ENCODE data around the gene CASS4.

Gene CASS4

GRCh38 chr20:56453352-56453751, 41.3 kb downstream of the CASS4 start:
- H3K4me3 ChIP-seq (ENCODE audit: low read length) = no peak overlapping the region
- TF ChIP-seq CTCF (conservative IDR thresholded peaks at IDR 0.05; ENCODE audit: low read length) = no peak
- DNase-seq (ENCODE audit: low read depth) = no peak

GRCh38 chr20:56454754-56455153, 42.7 kb downstream of the CASS4 start:
- no peak for TF ChIP-seq CTCF (conservative IDR thresholded peaks at IDR 0.05; ENCODE audit: low read length)

GRCh38 chr20:56458206-56458821, 46.3 kb downstream of the CASS4 start:
- H3K4me3 ChIP-seq (ENCODE audit: low read length) = no peak overlapping the region
- TF ChIP-seq CTCF (conservative IDR thresholded peaks at IDR 0.05; ENCODE audit: low read length) = no peak
- no peak for DNase-seq (ENCODE audit: low read depth)

More at GRCh38 chr20:56454754-56455153, 42.7 kb downstream of the CASS4 start:
- no peak for DNase-seq (ENCODE audit: low read depth)
- H3K4me3 ChIP-seq (ENCODE audit: low read length) = no peak overlapping the region

- DNase-seq (ENCODE audit: low read depth) = no peak
- H3K4me3 ChIP-seq (ENCODE audit: low read length) = no peak overlapping the region
- TF ChIP-seq CTCF (conservative IDR thresholded peaks at IDR 0.05; ENCODE audit: low read length) = no peak
Measured at GRCh38 chr20:56460459-56460858, 48.4 kb downstream of the CASS4 start.

- TF ChIP-seq CTCF (conservative IDR thresholded peaks at IDR 0.05; ENCODE audit: low read length) = no peak
- no peak for DNase-seq (ENCODE audit: low read depth)
Measured at GRCh38 chr20:56461576-56461975, 49.5 kb downstream of the CASS4 start.

GRCh38 chr20:56463428-56463827, 51.4 kb downstream of the CASS4 start:
- no peak for TF ChIP-seq CTCF (conservative IDR thresholded peaks at IDR 0.05; ENCODE audit: low read length)
- H3K4me3 ChIP-seq (ENCODE audit: low read length) = no peak overlapping the region
- DNase-seq (ENCODE audit: low read depth) = no peak

More at GRCh38 chr20:56461576-56461975, 49.5 kb downstream of the CASS4 start:
- H3K4me3 ChIP-seq (ENCODE audit: low read length) = no peak overlapping the region

- no peak for TF ChIP-seq CTCF (conservative IDR thresholded peaks at IDR 0.05; ENCODE audit: low read length)
- DNase-seq (ENCODE audit: low read depth) = no peak
- no peak overlapping the region for H3K4me3 ChIP-seq (ENCODE audit: low read length)
Measured at GRCh38 chr20:56465997-56466396, 53.9 kb downstream of the CASS4 start.

Data from AG10803 (cell line).